GM19455 (cell line): ENCODE results near the gene IQGAP2.
"Not testable (repeated sequence)": the region's sequence is repeated elsewhere in the genome, so short reads cannot be mapped to it uniquely, and the experiment has no call there.

Source experiments
- ATAC-seq: cut with Tn5 transposase; IDR thresholded peaks from one replicate; pipeline ENCODE4 v1.9.1; 2021; ENCODE audit not compliant: unreplicated experiment

Gene IQGAP2

GRCh38 chr5:76497986-76498717, 95.1 kb downstream of the IQGAP2 start:
- ATAC-seq, result no peak

GRCh38 chr5:76499507-76500161, 96.5 kb downstream of the IQGAP2 start:
- no peak for ATAC-seq

GRCh38 chr5:76500633-76501393, 97.7 kb downstream of the IQGAP2 start:
- ATAC-seq, result no peak

- ATAC-seq, result no peak
Measured at GRCh38 chr5:76503929-76504328, 100.8 kb downstream of the IQGAP2 start.

- no peak for ATAC-seq
Measured at GRCh38 chr5:76504901-76505564, 101.9 kb downstream of the IQGAP2 start.

- ATAC-seq, result no peak
Measured at GRCh38 chr5:76513476-76513875, 110.4 kb downstream of the IQGAP2 start.

GRCh38 chr5:76514292-76514691, 111.2 kb downstream of the IQGAP2 start:
- no peak for ATAC-seq

GRCh38 chr5:76514713-76515112, 111.6 kb downstream of the IQGAP2 start:
- ATAC-seq, result no peak

- ATAC-seq, result no peak
Measured at GRCh38 chr5:76517334-76517733, 114.2 kb downstream of the IQGAP2 start.

GRCh38 chr5:76518246-76518645, 115.2 kb downstream of the IQGAP2 start:
- ATAC-seq, result not testable (repeated sequence)

GRCh38 chr5:76521240-76521758, 118.2 kb downstream of the IQGAP2 start:
- no peak for ATAC-seq

GRCh38 chr5:76522103-76522935, 119.2 kb downstream of the IQGAP2 start:
- no peak for ATAC-seq

GRCh38 chr5:76524101-76524835, 121.2 kb downstream of the IQGAP2 start:
- no peak for ATAC-seq

GRCh38 chr5:76524868-76525267, 121.8 kb downstream of the IQGAP2 start:
- ATAC-seq, result no peak

GRCh38 chr5:76525956-76526355, 122.9 kb downstream of the IQGAP2 start:
- no peak for ATAC-seq

GRCh38 chr5:76526950-76527583, 124.0 kb downstream of the IQGAP2 start:
- no peak for ATAC-seq

GRCh38 chr5:76527685-76528161, 124.6 kb downstream of the IQGAP2 start:
- no peak for ATAC-seq

- no peak for ATAC-seq
Measured at GRCh38 chr5:76528547-76529331, 125.7 kb downstream of the IQGAP2 start.
